K562 (cell line): ENCODE results near the gene NOPCHAP1.

ENCODE experiments used
- ATF1 ChIP-seq, 2 experiments: fragments of 450-650 bp in 1 of 2; IDR thresholded peaks; 2 replicates each; pipeline ENCODE4 v1.6.1; 2016; ENCODE audit warnings: missing compliant biosample characterization in 1 of 2, missing genetic modification characterization in 1 of 2
- CC2D1A ChIP-seq: fragments of 450-650 bp; IDR thresholded peaks from 2 replicates; pipeline ENCODE4 v1.6.1; 2017; ENCODE audit warnings: mild to moderate bottlenecking
- CREB3 ChIP-seq: fragments of 450-650 bp; conservative IDR thresholded peaks from 2 replicates; pipeline ENCODE4 v1.6.1; 2016; ENCODE audit warnings: missing genetic modification characterization, low read depth, mild to moderate bottlenecking, missing compliant biosample characterization, moderate library complexity
- CTCF ChIP-seq, 3 experiments: IDR thresholded peaks in 2 of 3; conservative IDR thresholded peaks in 1 of 3; 2 replicates each; pipeline ENCODE4 v1.5.1; 2011 to 2012; ENCODE audit warnings: low read length in 3 of 3, mild to moderate bottlenecking in 3 of 3, control low read depth in 2 of 3, improper control_type of control experiment in 1 of 3, inconsistent platforms in 1 of 3, low read depth in 1 of 3, mixed read lengths in 1 of 3, moderate library complexity in 1 of 3; ENCODE audit not compliant: insufficient read depth in 2 of 3
- GABPA ChIP-seq: fragments of 200-800 bp; sonication (Bioruptor generic); conservative IDR thresholded peaks from 2 replicates; pipeline ENCODE4 v1.6.1; 2016; ENCODE audit warnings: low read depth, missing genetic modification characterization, missing compliant biosample characterization
- MXI1 ChIP-seq: IDR thresholded peaks from 2 replicates; pipeline ENCODE4 v1.6.1; 2011; ENCODE audit warnings: low read depth, mild to moderate bottlenecking, improper control_type of control experiment, low read length
- NFE2L1 ChIP-seq: fragments of 450-650 bp; IDR thresholded peaks from 2 replicates; pipeline ENCODE4 v1.6.1; 2016; ENCODE audit warnings: missing genetic modification characterization, low read depth, mild to moderate bottlenecking, missing compliant biosample characterization, moderate library complexity, borderline replicate concordance
- ZBTB2 ChIP-seq: fragments of 450-650 bp; IDR thresholded peaks from 2 replicates; pipeline ENCODE4 v1.6.1; 2016; ENCODE audit warnings: antibody characterized with exemption
- ZC3H4 ChIP-seq: sonication (generic); formaldehyde crosslinking; IDR thresholded peaks from 2 replicates; pipeline ENCODE4 v1.9.0; 2021; ENCODE audit warnings: missing genetic modification reagents, borderline replicate concordance
- ZFP1 ChIP-seq: fragments of 450-650 bp; formaldehyde crosslinking; IDR thresholded peaks from 2 replicates; pipeline ENCODE4 v1.4.0; 2020; ENCODE audit warnings: mild to moderate bottlenecking, mixed read lengths

- TF ChIP-seq ZC3H4 (CRISPR knock-in tag) (no peak), CTCF (IDR thresholded peaks at IDR 0.05 in 2 of 3, conservative IDR thresholded peaks at IDR 0.05 in 1 of 3; ENCODE audit: insufficient read depth in 2 of 3, low read depth in 1 of 3, low read length in 3 of 3) (no peak), GABPA (tag) (no peak), ZBTB2 (no peak), ATF1 (CRISPR knock-in tag; IDR thresholded peaks at IDR 0.05) (no peak), ATF1 (tag; IDR thresholded peaks at IDR 0.05) (no peak), CREB3 (tag) (no peak), NFE2L1 (no peak), CC2D1A (no peak), MXI1 (no peak), ZFP1 (CRISPR knock-in tag) (no peak)
These were observed 30.4 kb upstream of the NOPCHAP1 start for GRCh38 chr12:104955703-104956102.
